Measurements from ENCODE around the gene SERINC2. TPM values are rescaled to one million over a fixed set of nuclear protein-coding genes. Genes with fewer than 3 reads are reported as not detected.

Gene SERINC2
- total and polyA plus RNA-seq, 2 donors (not counting 1 experiment from before 2014, with no cell fraction given) = 0.75 to 1.4 TPM

DNA sequence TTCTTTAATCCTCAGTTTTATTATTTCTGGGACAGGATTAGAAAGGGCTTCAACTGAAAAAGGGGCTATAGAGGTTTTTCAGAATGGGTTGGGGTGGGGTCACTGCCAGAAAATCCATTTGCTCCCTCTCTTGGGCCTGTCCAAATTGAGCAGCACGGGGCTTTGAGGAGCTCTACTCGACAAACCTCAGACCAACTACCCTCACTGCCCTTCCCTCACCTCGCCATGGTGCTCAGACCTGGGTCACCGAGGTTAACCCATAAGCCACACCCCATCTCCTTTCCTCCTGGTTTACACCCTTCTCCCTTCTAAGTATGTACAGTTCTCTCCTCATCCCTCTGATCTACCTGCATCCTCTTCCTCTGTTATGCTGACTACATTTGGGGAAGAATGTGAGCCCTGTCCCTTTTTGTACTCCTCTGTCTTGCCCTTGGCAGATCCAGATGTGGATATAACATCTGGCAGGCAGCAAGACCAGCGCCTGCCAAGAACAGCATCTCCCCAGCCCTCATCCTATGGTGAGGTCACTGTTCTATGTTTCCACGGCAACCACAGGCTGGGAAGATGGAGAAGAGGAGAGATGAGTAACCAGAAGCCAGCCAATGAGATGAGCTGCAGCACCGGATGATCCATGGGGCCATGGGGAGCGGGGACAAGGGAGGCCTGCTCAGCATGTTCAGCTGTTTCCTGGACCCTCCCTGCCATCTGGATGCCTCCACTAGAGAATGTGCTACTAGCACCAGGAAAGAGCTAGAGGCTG, 36.5 kb upstream of the SERINC2 start:
- ATAC-seq (ENCODE audit: low read depth) (no peak), DNase-seq (no peak)
- H3K4me2 ChIP-seq (replicated peaks; ENCODE audit: low read depth, low read length, poor library complexity, severe bottlenecking) = no peak overlapping the region
- H3K4me3 ChIP-seq (ENCODE audit: control extremely low read depth in 1 of 5, extremely low read depth in 1 of 5, insufficient read depth in 1 of 5, low read depth in 2 of 5, low read length in 4 of 5) = no peak overlapping the region
- Mint-ChIP-seq H3K4me1 (peaks cover 18% of the 10 kb centered on the region), H3K4me3 (no peak overlapping the region), H3K27me3 (peaks cover 34% of the 10 kb centered on the region), H3K27ac (no peak overlapping the region), H3K9me3 (ENCODE audit: insufficient read depth) (no peaks in the 10 kb centered on the region)
- ChIA-PET POLR2A (no interaction called here), CTCF (interaction anchor here (1.1 kb wide), 1 partner anchor 19 kb away, joined by 3 read pairs; no protein-coding TSS in a partner anchor)
- TF ChIP-seq, protein P1, sequence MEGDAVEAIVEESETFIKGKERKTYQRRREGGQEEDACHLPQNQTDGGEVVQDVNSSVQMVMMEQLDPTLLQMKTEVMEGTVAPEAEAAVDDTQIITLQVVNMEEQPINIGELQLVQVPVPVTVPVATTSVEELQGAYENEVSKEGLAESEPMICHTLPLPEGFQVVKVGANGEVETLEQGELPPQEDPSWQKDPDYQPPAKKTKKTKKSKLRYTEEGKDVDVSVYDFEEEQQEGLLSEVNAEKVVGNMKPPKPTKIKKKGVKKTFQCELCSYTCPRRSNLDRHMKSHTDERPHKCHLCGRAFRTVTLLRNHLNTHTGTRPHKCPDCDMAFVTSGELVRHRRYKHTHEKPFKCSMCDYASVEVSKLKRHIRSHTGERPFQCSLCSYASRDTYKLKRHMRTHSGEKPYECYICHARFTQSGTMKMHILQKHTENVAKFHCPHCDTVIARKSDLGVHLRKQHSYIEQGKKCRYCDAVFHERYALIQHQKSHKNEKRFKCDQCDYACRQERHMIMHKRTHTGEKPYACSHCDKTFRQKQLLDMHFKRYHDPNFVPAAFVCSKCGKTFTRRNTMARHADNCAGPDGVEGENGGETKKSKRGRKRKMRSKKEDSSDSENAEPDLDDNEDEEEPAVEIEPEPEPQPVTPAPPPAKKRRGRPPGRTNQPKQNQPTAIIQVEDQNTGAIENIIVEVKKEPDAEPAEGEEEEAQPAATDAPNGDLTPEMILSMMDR (IDR thresholded peaks at IDR 0.05) = no peak
- no peak for TF ChIP-seq EZH2 (IDR thresholded peaks at IDR 0.05; ENCODE audit: borderline replicate concordance, insufficient read depth, low read depth, low read length, poor library complexity, severe bottlenecking)
- no peaks in the 10 kb centered on the region for H3K36me3 ChIP-seq (replicated peaks in 1 of 2; ENCODE audit: control extremely low read depth in 1 of 2, control insufficient read depth in 1 of 2, extremely low read depth in 1 of 2, insufficient read depth in 2 of 2, low read length in 1 of 2)
- H2AFZ ChIP-seq (ENCODE audit: insufficient read depth, low read depth, low read length, poor library complexity, severe bottlenecking) = no peak overlapping the region
- no peak overlapping the region for H3K27ac ChIP-seq (ENCODE audit: low read length in 2 of 2)
- H3K27me3 ChIP-seq (replicated peaks in 1 of 4; ENCODE audit: control extremely low read depth in 1 of 4, control insufficient read depth in 3 of 4, insufficient read depth in 4 of 4, low read length in 3 of 4) = peaks cover 0 to 22% (median 2%) of the 10 kb centered on the region in 4 experiments
- H3K9ac ChIP-seq (ENCODE audit: low read length) = no peak overlapping the region
- intact Hi-C loops (cut with micrococcal nuclease) = no loop called here
- WGBS (ENCODE audit: insufficient coverage) = 80% methylated on average over 7 of the region's 8 CpGs
- no peaks in the 10 kb centered on the region for H3K79me2 ChIP-seq (ENCODE audit: control insufficient read depth, insufficient read depth, low read length)
- no peaks in the 10 kb centered on the region for H4K20me1 ChIP-seq (ENCODE audit: control insufficient read depth, insufficient read depth, low read length, poor library complexity, severe bottlenecking)
- no peaks in the 10 kb centered on the region for H3K9me3 ChIP-seq (ENCODE audit: control extremely low read depth in 1 of 3, control insufficient read depth in 2 of 3, insufficient read depth in 1 of 3, low read length in 2 of 3)
- H3K4me1 ChIP-seq (ENCODE audit: control insufficient read depth in 2 of 2, insufficient read depth in 2 of 2, low read length in 2 of 2) = peaks cover 8 to 17% of the 10 kb centered on the region in 2 donors

DNA sequence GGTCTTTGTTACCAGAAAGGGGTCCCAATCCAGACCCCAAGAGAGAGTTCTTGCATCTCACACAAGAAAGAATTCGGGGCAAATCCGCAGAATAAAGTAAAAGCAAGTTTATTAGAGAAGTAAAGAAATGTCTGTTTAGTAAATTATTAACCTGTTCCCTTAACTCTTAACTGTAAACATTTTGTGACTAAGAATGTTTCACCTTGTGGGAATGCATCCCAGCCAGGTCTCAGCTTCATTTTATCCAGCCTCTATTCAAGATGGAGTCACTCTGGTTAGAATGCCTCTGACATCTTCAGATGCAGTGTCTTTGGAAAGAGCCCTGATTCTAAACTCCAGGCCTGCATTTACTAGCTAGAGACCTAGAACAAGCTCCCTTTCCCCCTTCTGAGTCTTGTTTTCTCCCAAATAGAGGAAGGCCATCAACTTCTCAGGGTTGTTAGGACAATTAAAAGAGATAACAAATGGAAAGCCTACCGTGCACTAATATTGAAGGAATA, 35.6 kb upstream of the SERINC2 start:
- H4K20me1 ChIP-seq (ENCODE audit: control insufficient read depth, insufficient read depth, low read length, poor library complexity, severe bottlenecking) = no peaks in the 10 kb centered on the region
- ChIA-PET POLR2A (no interaction called here), CTCF (interaction anchor here (1.1 kb wide), 1 partner anchor 18 kb away, joined by 3 read pairs; no protein-coding TSS in a partner anchor)
- no CpG with 5 or more reads among the region's 3 CpGs for WGBS (ENCODE audit: insufficient coverage)
- H3K27me3 ChIP-seq (replicated peaks in 1 of 4; ENCODE audit: control extremely low read depth in 1 of 4, control insufficient read depth in 3 of 4, insufficient read depth in 4 of 4, low read length in 3 of 4) = peaks cover 0 to 29% (median 2%) of the 10 kb centered on the region in 4 experiments
- ATAC-seq (ENCODE audit: low read depth) = no peak
- H3K9ac ChIP-seq (ENCODE audit: low read length) = no peak overlapping the region
- peaks cover 40% of the 10 kb centered on the region for H3K27me3 Mint-ChIP-seq
- intact Hi-C loops (cut with micrococcal nuclease) = no loop called here
- no peak overlapping the region for H2AFZ ChIP-seq (ENCODE audit: insufficient read depth, low read depth, low read length, poor library complexity, severe bottlenecking)
- H3K27ac ChIP-seq (ENCODE audit: low read length in 2 of 2) = no peak overlapping the region
- H3K4me3 Mint-ChIP-seq = no peak overlapping the region
- no peak for TF ChIP-seq EZH2 (IDR thresholded peaks at IDR 0.05; ENCODE audit: borderline replicate concordance, insufficient read depth, low read depth, low read length, poor library complexity, severe bottlenecking)
- TF ChIP-seq, protein P1 (IDR thresholded peaks at IDR 0.05) = no peak
- no peaks in the 10 kb centered on the region for H3K36me3 ChIP-seq (replicated peaks in 1 of 2; ENCODE audit: control extremely low read depth in 1 of 2, control insufficient read depth in 1 of 2, extremely low read depth in 1 of 2, insufficient read depth in 2 of 2, low read length in 1 of 2)
- peaks cover 7 to 16% of the 10 kb centered on the region in 2 donors for H3K4me1 ChIP-seq (ENCODE audit: control insufficient read depth in 2 of 2, insufficient read depth in 2 of 2, low read length in 2 of 2)
- no peaks in the 10 kb centered on the region for H3K79me2 ChIP-seq (ENCODE audit: control insufficient read depth, insufficient read depth, low read length)
- no peak overlapping the region for H3K4me2 ChIP-seq (replicated peaks; ENCODE audit: low read depth, low read length, poor library complexity, severe bottlenecking)
- H3K27ac Mint-ChIP-seq = no peak overlapping the region
- peaks cover 13% of the 10 kb centered on the region for H3K4me1 Mint-ChIP-seq
- DNase-seq = no peak
- no peaks in the 10 kb centered on the region for H3K9me3 Mint-ChIP-seq (ENCODE audit: insufficient read depth)
- no peaks in the 10 kb centered on the region for H3K9me3 ChIP-seq (ENCODE audit: control extremely low read depth in 1 of 3, control insufficient read depth in 2 of 3, insufficient read depth in 1 of 3, low read length in 2 of 3)
- H3K4me3 ChIP-seq (ENCODE audit: control extremely low read depth in 1 of 5, extremely low read depth in 1 of 5, insufficient read depth in 1 of 5, low read depth in 2 of 5, low read length in 4 of 5) = no peak overlapping the region
